Peyer's patch (tissue), 4 donors: ENCODE data around the gene KCNIP4.

Experiments used
- POLR2A ChIP-seq, 2 donors: fragments of 450-650 bp; IDR thresholded peaks; one replicate each; pipeline ENCODE4 v1.5.1; 2017; ENCODE audit warnings: antibody characterized with exemption in 2 of 2, mild to moderate bottlenecking in 2 of 2, moderate library complexity in 2 of 2
- TF ChIP-seq, protein P1 (sequence below), 6 experiments: fragments of 450-650 bp in 4 of 6; fragments of 200-600 bp in 2 of 6; sonication (generic) in 1 of 6; IDR thresholded peaks; one replicate each; pipeline ENCODE4 v1.5.1; 2017 to 2019; ENCODE audit warnings: antibody characterized with exemption in 6 of 6, mild to moderate bottlenecking in 3 of 6, moderate library complexity in 1 of 6

DNA sequence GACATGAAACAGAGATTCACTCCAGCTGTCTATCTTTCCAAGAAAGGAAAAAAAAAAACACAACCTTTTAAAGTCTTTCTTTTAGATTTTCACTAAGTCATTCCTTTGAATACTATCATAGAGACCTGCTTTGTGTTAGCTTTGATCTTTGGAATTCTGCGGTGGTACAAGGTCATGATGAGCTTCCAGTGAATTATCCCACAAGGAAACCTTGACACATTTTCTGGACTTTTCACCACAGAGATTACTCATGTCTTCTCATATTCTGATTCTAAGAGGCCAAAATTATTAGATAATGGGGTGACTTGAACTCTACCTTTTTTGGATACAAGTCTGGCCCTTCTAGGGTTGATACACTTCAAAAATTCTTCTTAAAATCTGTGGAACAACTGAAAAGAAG lies 1046.7 kb downstream of the KCNIP4 start:
- TF ChIP-seq, protein P1, sequence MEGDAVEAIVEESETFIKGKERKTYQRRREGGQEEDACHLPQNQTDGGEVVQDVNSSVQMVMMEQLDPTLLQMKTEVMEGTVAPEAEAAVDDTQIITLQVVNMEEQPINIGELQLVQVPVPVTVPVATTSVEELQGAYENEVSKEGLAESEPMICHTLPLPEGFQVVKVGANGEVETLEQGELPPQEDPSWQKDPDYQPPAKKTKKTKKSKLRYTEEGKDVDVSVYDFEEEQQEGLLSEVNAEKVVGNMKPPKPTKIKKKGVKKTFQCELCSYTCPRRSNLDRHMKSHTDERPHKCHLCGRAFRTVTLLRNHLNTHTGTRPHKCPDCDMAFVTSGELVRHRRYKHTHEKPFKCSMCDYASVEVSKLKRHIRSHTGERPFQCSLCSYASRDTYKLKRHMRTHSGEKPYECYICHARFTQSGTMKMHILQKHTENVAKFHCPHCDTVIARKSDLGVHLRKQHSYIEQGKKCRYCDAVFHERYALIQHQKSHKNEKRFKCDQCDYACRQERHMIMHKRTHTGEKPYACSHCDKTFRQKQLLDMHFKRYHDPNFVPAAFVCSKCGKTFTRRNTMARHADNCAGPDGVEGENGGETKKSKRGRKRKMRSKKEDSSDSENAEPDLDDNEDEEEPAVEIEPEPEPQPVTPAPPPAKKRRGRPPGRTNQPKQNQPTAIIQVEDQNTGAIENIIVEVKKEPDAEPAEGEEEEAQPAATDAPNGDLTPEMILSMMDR (IDR thresholded peaks at IDR 0.05): no peak
- TF ChIP-seq POLR2A (IDR thresholded peaks at IDR 0.05): no peak
